ENCODE data around the gene ULBP1. TPM values are rescaled to one million over a fixed set of nuclear protein-coding genes. Genes with fewer than 3 reads are reported as not detected.

Gene ULBP1
- polyA plus RNA-seq, 3 donors = 0.06 to 0.79 (median 0.09) TPM

GRCh38 chr6:149935668-149936067 is 28.1 kb upstream of the ULBP1 start:
- no peaks in the 10 kb centered on the region for H4K20me1 ChIP-seq (ENCODE audit: insufficient read depth, low read length)
- no peak overlapping the region for H3K9ac ChIP-seq (ENCODE audit: insufficient read depth, low read length, poor library complexity, severe bottlenecking)
- peaks cover 76 to 88% (median 76%) of the 10 kb centered on the region in 3 donors for H3K27me3 Mint-ChIP-seq (ENCODE audit: low read depth in 3 of 3)
- peaks cover 71 to 91% of the 10 kb centered on the region in 2 donors for H3K27me3 ChIP-seq (ENCODE audit: control insufficient read depth in 2 of 2, insufficient read depth in 2 of 2, low read length in 2 of 2)
- no peak overlapping the region for H3K4me2 ChIP-seq (replicated peaks; ENCODE audit: extremely low read depth, low read length, poor library complexity, severe bottlenecking)
- H3K9me3 ChIP-seq (replicated peaks in 1 of 2; ENCODE audit: control insufficient read depth in 1 of 2, insufficient read depth in 1 of 2, low read length in 2 of 2) = peaks cover 2 to 18% of the 10 kb centered on the region in 2 donors
- no peak overlapping the region for H3K4me3 ChIP-seq (replicated peaks in 1 of 3; ENCODE audit: low read depth in 2 of 3, low read length in 3 of 3)
- H3K36me3 Mint-ChIP-seq = peaks cover 6 to 8% of the 10 kb centered on the region in 2 donors
- DNase-seq = no peak
- no peaks in the 10 kb centered on the region for H3K36me3 ChIP-seq (replicated peaks in 1 of 2; ENCODE audit: control insufficient read depth in 1 of 2, insufficient read depth in 2 of 2, low read length in 2 of 2)
- peaks cover 13 to 17% of the 10 kb centered on the region in 2 donors for H3K4me1 ChIP-seq (ENCODE audit: control insufficient read depth in 1 of 2, insufficient read depth in 2 of 2, low read length in 2 of 2)
- 63% methylated on average over 1 of the region's 2 CpGs for WGBS (ENCODE audit: insufficient coverage)
- no peak overlapping the region for H3K27ac Mint-ChIP-seq
- H2AFZ ChIP-seq (ENCODE audit: insufficient read depth, low read depth, low read length, poor library complexity, severe bottlenecking) = no peak overlapping the region
- peak overlapping the region in 1 of 2 donors; percentile 4 for H3K4me3 Mint-ChIP-seq
- no peak for TF ChIP-seq CTCF (IDR thresholded peaks at IDR 0.05)
- peaks cover 4 to 19% (median 13%) of the 10 kb centered on the region in 7 donors for H3K9me3 Mint-ChIP-seq
- peaks cover 18% of the 10 kb centered on the region for H3K4me1 Mint-ChIP-seq
- intact Hi-C loops (cut with micrococcal nuclease) = loop anchor here (2.0 to 10.0 kb wide), 3 partner anchors 81 to 879 kb away; partner anchors contain the start of gene PPIL4 (in 1 of the 2)
- no peak overlapping the region for H3K27ac ChIP-seq (ENCODE audit: low read depth in 1 of 2, low read length in 2 of 2)
- no peaks in the 10 kb centered on the region for H3K79me2 ChIP-seq (ENCODE audit: insufficient read depth, low read length)

- no peak for DNase-seq
- no peak for TF ChIP-seq CTCF (IDR thresholded peaks at IDR 0.05)
- H3K4me3 Mint-ChIP-seq = peak overlapping the region in 1 of 2 donors; percentile 76
- H4K20me1 ChIP-seq (ENCODE audit: insufficient read depth, low read length) = no peaks in the 10 kb centered on the region
- H3K9me3 ChIP-seq (replicated peaks in 1 of 2; ENCODE audit: control insufficient read depth in 1 of 2, insufficient read depth in 1 of 2, low read length in 2 of 2) = peaks cover 3 to 20% of the 10 kb centered on the region in 2 donors
- H3K36me3 Mint-ChIP-seq = peaks cover 9% of the 10 kb centered on the region in 2 donors
- peaks cover 71 to 91% of the 10 kb centered on the region in 2 donors for H3K27me3 ChIP-seq (ENCODE audit: control insufficient read depth in 2 of 2, insufficient read depth in 2 of 2, low read length in 2 of 2)
- H3K4me2 ChIP-seq (replicated peaks; ENCODE audit: extremely low read depth, low read length, poor library complexity, severe bottlenecking) = no peak overlapping the region
- no peak overlapping the region for H3K27ac Mint-ChIP-seq
- no peak overlapping the region for H2AFZ ChIP-seq (ENCODE audit: insufficient read depth, low read depth, low read length, poor library complexity, severe bottlenecking)
- no peak overlapping the region for H3K27ac ChIP-seq (ENCODE audit: low read depth in 1 of 2, low read length in 2 of 2)
- H3K9ac ChIP-seq (ENCODE audit: insufficient read depth, low read length, poor library complexity, severe bottlenecking) = no peak overlapping the region
- peaks cover 25% of the 10 kb centered on the region for H3K4me1 Mint-ChIP-seq
- intact Hi-C loops (cut with micrococcal nuclease) = loop anchor here in 1 of 2 donors (10.0 kb wide), 2 partner anchors 392 to 878 kb away; partner anchors contain the start of gene PPIL4
- no peaks in the 10 kb centered on the region for H3K36me3 ChIP-seq (replicated peaks in 1 of 2; ENCODE audit: control insufficient read depth in 1 of 2, insufficient read depth in 2 of 2, low read length in 2 of 2)
- WGBS (ENCODE audit: insufficient coverage) = 40% methylated on average over 2 of the region's 2 CpGs
- no peaks in the 10 kb centered on the region for H3K79me2 ChIP-seq (ENCODE audit: insufficient read depth, low read length)
- H3K9me3 Mint-ChIP-seq = peaks cover 4 to 27% (median 18%) of the 10 kb centered on the region in 7 donors
- peaks cover 80 to 92% (median 84%) of the 10 kb centered on the region in 3 donors for H3K27me3 Mint-ChIP-seq (ENCODE audit: low read depth in 3 of 3)
- H3K4me1 ChIP-seq (ENCODE audit: control insufficient read depth in 1 of 2, insufficient read depth in 2 of 2, low read length in 2 of 2) = peaks cover 23 to 24% of the 10 kb centered on the region in 2 donors
- no peak overlapping the region for H3K4me3 ChIP-seq (replicated peaks in 1 of 3; ENCODE audit: low read depth in 2 of 3, low read length in 3 of 3)
These were observed 27.0 kb upstream of the ULBP1 start for GRCh38 chr6:149936743-149937142.
